Right atrium auricular region (tissue), 2 donors: ENCODE data around the gene ODAD3. TPM values are rescaled to one million over a fixed set of nuclear protein-coding genes. Genes with fewer than 3 reads are reported as not detected.

Experiments
- DNase-seq: peaks from one replicate; pipeline ENCODE4 v3.0.0-alpha.2; 2019; ENCODE audit warnings: low spot score
- H3K27ac ChIP-seq, 2 donors: fragments of 200-600 bp; sonication (generic); 1 replicate in 1 of 2; 2 replicates in 1 of 2; pipeline ENCODE4 v1.5.1; 2016 to 2019
- H3K27me3 ChIP-seq, 2 donors: fragments of 200-600 bp; sonication (generic); one replicate each; pipeline versions ENCODE4 v1.5.1 to v1.6.0; 2017 to 2019
- H3K36me3 ChIP-seq: fragments of 200-600 bp; sonication (generic); one replicate; pipeline ENCODE4 v1.5.1; 2016
- H3K4me1 ChIP-seq, 2 donors: fragments of 200-600 bp; sonication (generic); one replicate each; pipeline versions ENCODE4 v1.5.1 to v1.6.0; 2017 to 2019
- H3K4me3 ChIP-seq, 2 donors: fragments of 200-600 bp; sonication (generic); 1 replicate in 1 of 2; 2 replicates in 1 of 2; pipeline ENCODE4 v1.5.1; 2017 to 2019; ENCODE audit warnings: mild to moderate bottlenecking in 1 of 2, moderate library complexity in 1 of 2
- H3K9me3 ChIP-seq, 2 donors: fragments of 200-600 bp; sonication (generic); one replicate each; pipeline ENCODE4 v1.5.1; 2019
- total RNA-seq, 2 donors: library from RNA; depleted of rRNA; stranded (reverse); fragments of >200 nt; gene quantifications; one replicate each; pipeline ENCODE4 v1.1.0, GENCODE V29; 2016
- TF ChIP-seq, protein P1 (sequence below), 2 donors: fragments of 200-600 bp; sonication (generic); IDR thresholded peaks; one replicate each; pipeline ENCODE4 v1.5.1; 2019; ENCODE audit warnings: antibody characterized with exemption in 2 of 2

The ODAD3 gene
- total RNA-seq, 2 donors from 2014 or later = 0.22 to 0.59 TPM

DNA sequence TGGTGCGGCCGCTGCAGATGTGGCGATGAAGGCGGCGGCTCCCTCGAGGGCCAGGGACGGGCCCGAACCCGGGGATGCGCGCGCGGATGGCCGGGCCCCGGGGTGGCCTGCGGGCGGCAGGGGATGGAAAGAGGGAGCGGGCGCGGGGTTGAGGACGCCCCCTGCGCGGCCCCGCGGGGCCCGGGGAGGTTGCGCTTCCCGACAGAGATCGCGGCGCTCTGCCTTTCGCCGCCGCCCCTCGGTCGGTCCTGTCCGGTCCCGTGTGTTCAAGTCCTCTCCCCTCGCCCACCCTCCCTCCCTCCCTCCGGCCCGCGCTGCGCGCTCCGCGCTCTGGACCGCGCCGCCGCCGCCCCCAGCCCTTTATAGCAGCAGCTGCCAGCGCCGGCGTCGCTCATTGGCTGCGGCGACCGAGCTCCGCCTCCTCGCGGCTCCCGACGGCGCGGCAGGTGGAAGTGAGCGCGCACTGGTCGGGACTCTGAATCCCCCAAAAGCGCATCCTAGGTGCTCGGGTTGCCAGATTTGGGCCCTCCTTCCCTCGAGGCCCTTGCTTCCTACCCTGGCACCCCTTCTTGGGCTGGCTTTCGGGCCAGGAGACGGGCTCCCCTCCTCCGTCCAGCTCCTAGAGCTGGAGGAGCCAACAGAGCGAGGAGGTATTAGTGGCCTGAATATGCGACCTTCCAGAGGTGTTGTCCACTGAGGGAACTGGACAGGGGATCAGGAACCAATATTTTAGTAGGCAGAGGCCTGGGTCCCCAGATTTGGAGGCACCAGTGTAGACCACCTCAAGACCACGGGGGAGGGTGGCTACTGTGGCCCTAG lies 46.0 kb upstream of the ODAD3 start, which contains the start of gene ELAVL3:
Gene ELAVL3, minus strand, starts transcription at position 332 of the 819 bp plus-strand sequence. CDS start 438 bp downstream, outside the sequence.
- TF ChIP-seq, protein P1, sequence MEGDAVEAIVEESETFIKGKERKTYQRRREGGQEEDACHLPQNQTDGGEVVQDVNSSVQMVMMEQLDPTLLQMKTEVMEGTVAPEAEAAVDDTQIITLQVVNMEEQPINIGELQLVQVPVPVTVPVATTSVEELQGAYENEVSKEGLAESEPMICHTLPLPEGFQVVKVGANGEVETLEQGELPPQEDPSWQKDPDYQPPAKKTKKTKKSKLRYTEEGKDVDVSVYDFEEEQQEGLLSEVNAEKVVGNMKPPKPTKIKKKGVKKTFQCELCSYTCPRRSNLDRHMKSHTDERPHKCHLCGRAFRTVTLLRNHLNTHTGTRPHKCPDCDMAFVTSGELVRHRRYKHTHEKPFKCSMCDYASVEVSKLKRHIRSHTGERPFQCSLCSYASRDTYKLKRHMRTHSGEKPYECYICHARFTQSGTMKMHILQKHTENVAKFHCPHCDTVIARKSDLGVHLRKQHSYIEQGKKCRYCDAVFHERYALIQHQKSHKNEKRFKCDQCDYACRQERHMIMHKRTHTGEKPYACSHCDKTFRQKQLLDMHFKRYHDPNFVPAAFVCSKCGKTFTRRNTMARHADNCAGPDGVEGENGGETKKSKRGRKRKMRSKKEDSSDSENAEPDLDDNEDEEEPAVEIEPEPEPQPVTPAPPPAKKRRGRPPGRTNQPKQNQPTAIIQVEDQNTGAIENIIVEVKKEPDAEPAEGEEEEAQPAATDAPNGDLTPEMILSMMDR (IDR thresholded peaks at IDR 0.05) = no peak
- peak within 1 kb of the TSS in 1 of 2 donors; percentile 45 for H3K4me3 ChIP-seq
- peaks cover 14 to 32% of the 10 kb centered on the region in 2 donors for H3K27me3 ChIP-seq
- H3K4me1 ChIP-seq = peaks cover 0 to 42% of the 10 kb centered on the region in 2 donors
- DNase-seq = no peak
- H3K36me3 ChIP-seq = no peaks in the 10 kb centered on the region
- no peak within 1 kb of the TSS for H3K27ac ChIP-seq
- no peaks in the 10 kb centered on the region for H3K9me3 ChIP-seq

DNA sequence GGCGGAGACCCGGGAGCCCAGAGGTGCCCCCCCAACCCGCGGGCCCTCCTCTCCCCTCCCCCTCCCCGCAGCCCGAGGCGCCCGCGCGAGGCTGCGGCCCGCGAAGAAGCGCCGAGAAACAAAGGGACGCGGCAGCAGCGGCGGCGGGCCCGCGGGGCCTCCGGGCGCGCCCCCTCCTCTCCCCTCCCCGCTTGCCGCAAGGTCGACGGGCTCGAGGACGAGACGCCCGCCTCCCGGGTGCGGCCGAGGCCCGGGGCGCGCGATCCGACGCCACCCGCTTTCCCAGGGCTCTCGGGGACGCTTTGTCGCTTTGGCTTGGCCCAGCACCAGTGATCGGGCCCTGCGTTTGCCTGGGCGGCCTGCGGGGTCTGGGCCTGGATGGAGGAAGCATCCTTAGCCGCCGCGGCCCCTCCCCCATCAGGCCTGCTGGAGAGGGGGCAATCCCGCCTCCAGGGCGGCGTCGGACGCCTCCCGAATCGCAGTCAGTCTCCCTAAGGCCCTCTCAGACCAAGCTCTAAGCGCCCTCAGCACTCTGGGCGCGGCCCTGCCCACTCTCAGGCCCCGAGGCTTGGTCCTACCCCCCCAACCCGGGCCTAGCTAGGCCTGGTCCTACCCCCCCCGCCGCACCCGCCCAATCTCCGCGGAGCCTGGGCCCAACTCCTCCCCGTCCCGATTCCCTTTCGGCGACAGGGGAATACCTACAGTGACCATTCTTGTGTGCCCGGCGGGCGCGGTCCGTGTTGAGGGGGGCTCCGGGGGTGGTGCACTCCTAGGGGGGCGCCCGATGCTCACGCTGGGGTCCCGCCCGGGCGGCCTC lies 45.2 kb upstream of the ODAD3 start:
- Histone ChIP-seq H3K4me3 (peak overlapping the region in 1 of 2 donors; percentile 34), H3K9me3 (no peaks in the 10 kb centered on the region), H3K27me3 (peaks cover 14 to 32% of the 10 kb centered on the region in 2 donors), H3K4me1 (peaks cover 0 to 42% of the 10 kb centered on the region in 2 donors), H3K27ac (no peak overlapping the region), H3K36me3 (no peaks in the 10 kb centered on the region)
- DNase-seq = no peak
- TF ChIP-seq, protein P1 (IDR thresholded peaks at IDR 0.05) = no peak

DNA sequence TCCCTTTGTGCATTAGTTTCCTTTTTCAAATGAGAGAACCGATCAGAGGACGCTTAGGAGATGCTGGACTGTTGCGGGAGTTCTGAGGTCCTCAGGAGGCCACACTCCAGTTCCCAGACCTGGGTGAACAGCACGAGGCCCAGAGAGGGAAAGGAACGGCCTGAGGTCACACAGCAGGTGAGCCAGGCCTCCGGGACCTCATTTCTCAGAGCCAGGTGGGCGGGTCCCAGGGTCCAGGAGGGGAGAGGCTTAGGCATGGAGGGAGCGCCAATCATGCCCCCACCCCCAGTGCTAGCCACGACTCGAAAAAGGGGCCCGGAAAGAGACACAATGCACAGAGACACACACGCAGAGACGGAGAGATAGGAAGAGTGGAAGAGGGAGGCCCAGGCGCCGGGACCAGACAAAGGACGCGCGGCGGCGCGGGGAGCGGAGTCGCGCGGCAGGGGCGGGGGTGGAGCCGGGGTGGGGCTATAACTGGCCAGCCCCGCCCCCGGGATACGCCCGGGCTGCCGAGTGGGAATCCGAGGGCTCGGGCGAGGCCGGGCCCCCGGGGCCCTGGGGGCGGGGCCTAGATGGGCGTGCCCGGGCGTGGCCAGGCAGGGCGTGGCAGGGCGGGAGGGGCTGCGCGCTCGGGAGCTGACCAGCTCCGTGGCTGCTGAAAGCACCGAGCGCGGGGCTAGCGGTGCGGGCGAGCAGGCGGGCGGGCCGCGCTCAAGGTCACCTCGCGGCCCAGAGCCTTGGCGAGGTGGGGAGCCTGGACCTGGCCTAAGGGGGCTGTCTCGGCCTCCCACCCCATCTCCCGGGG lies 44.4 kb upstream of the ODAD3 start:
- no peak overlapping the region for H3K27ac ChIP-seq
- H3K4me3 ChIP-seq = peak overlapping the region in 1 of 2 donors; percentile 34
- peaks cover 14 to 32% of the 10 kb centered on the region in 2 donors for H3K27me3 ChIP-seq
- TF ChIP-seq, protein P1 (IDR thresholded peaks at IDR 0.05) = no peak
- no peak for DNase-seq
- H3K9me3 ChIP-seq = no peaks in the 10 kb centered on the region
- H3K36me3 ChIP-seq = no peaks in the 10 kb centered on the region
- H3K4me1 ChIP-seq = peaks cover 0 to 42% of the 10 kb centered on the region in 2 donors

DNA sequence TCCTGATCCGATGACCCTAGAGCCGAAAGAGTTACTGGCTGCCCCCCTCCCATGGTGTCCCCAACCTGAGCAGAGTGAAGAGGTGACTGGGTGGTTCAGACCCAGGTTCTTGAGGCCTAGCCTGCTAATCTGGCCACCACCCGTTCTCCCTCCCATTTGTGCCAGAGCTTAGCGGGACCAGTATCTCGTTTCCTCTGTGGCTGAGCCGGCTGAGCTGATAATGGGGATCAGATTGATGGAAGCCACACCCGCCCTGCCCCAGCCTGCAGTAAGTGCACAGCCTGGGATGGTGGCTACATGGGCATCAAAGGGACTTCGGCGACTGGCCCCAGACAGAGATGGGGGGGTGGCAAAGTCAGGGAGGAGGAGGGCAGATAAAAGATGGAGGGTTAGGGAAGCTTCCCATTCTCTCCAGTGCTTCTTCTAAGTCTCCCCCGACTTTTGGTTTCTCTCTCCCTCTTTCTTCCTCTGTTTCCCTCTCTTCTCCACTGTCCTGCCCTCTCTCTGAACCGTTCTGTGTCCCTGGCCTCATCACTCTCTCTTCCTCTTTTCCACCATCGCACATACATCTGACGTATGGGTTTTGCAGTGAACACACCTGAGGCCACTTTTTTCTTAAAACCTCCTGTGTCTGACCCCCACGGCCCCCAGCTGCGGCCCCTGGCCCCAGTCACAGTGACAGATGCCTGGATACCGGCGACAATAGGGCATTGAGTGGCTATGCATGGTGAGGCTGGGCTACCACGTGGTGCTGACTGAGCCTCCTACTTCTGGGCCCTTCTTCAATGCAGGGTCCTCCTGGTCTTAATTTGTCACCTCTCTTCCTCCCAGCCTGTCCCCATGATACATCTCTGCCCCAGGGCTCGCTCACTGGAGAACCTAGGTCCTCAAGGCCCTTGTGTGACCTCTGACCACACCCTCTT lies 43.5 kb upstream of the ODAD3 start:
- Histone ChIP-seq H3K27me3 (peaks cover 14 to 27% of the 10 kb centered on the region in 2 donors), H3K9me3 (no peaks in the 10 kb centered on the region), H3K36me3 (no peaks in the 10 kb centered on the region), H3K4me3 (no peak overlapping the region), H3K27ac (no peak overlapping the region), H3K4me1 (peaks cover 0 to 41% of the 10 kb centered on the region in 2 donors)
- TF ChIP-seq, protein P1 (IDR thresholded peaks at IDR 0.05) = no peak
- DNase-seq = no peak
